Thyroid gland (tissue), 4 donors: Measurements from ENCODE around the gene KLHL11. TPM values are rescaled to one million over a fixed set of nuclear protein-coding genes. Genes with fewer than 3 reads are reported as not detected.
A peak's percentile ranks its signal among the peaks of the same experiment; 100 is the strongest.
"Not testable (repeated sequence)": the region's sequence is repeated elsewhere in the genome, so short reads cannot be mapped to it uniquely, and the experiment has no call there.

Experiments
- DNase-seq, 2 donors: peaks; one replicate each; pipeline ENCODE4 v3.0.0-alpha.2; 2019
- H3K27ac ChIP-seq, 3 donors: fragments of 200-600 bp; sonication (generic); 1 replicate in 2 of 3; 2 replicates in 1 of 3; pipeline ENCODE4 v1.5.1; 2016 to 2019; ENCODE audit warnings: mild to moderate bottlenecking in 1 of 3, moderate library complexity in 1 of 3
- H3K27me3 ChIP-seq: fragments of 200-600 bp; sonication (generic); one replicate; pipeline ENCODE4 v1.5.1; 2019
- H3K36me3 ChIP-seq, 2 donors: fragments of 200-600 bp; sonication (generic); one replicate each; pipeline ENCODE4 v1.5.1; 2016 to 2019
- H3K4me1 ChIP-seq, 2 donors: fragments of 200-600 bp; sonication (generic); one replicate each; pipeline ENCODE4 v1.5.1; 2017 to 2019
- H3K4me3 ChIP-seq, 3 donors: fragments of 200-600 bp; sonication (generic); replicated peaks in 1 of 3; 1 replicate in 2 of 3; 2 replicates in 1 of 3; pipeline ENCODE4 v1.5.1; 2016; ENCODE audit warnings: mild to moderate bottlenecking in 1 of 3
- H3K9me3 ChIP-seq: fragments of 200-600 bp; sonication (generic); one replicate; pipeline ENCODE4 v1.5.1; 2017
- POLR2A ChIP-seq, 2 donors: fragments of 450-650 bp; IDR thresholded peaks; one replicate each; pipeline ENCODE4 v1.6.1; 2017; ENCODE audit warnings: antibody characterized with exemption in 2 of 2, mild to moderate bottlenecking in 2 of 2, moderate library complexity in 1 of 2
- WGBS, 2 donors: methylation state at CpG; one replicate each; pipeline ENCODE4 v1.1.5; 2017; 5-methylcytosine and 5-hydroxymethylcytosine counted together
- intact Hi-C: fragments of 100-400 bp; cut with DNase I; formaldehyde crosslinking; loops from one replicate; pipeline ENCODE4 v1.15.1; 2023
- total RNA-seq, 4 donors: library from RNA; depleted of rRNA; stranded (reverse); fragments of >200 nt; gene quantifications; one replicate each; pipeline ENCODE4 v1.2.3, GENCODE V29; 2016
- TF ChIP-seq, protein P1 (sequence below), 6 experiments: fragments of 200-600 bp in 3 of 6; fragments of 450-650 bp in 3 of 6; sonication (generic) in 3 of 6; IDR thresholded peaks; one replicate each; pipeline ENCODE4 v1.5.1; 2016 to 2019; ENCODE audit warnings: antibody characterized with exemption in 6 of 6, mild to moderate bottlenecking in 2 of 6, inconsistent platforms in 1 of 6, moderate library complexity in 1 of 6

Gene KLHL11
- total RNA-seq, 4 donors from 2014 or later = 46.0 to 60.7 (median 46.9) TPM

DNA sequence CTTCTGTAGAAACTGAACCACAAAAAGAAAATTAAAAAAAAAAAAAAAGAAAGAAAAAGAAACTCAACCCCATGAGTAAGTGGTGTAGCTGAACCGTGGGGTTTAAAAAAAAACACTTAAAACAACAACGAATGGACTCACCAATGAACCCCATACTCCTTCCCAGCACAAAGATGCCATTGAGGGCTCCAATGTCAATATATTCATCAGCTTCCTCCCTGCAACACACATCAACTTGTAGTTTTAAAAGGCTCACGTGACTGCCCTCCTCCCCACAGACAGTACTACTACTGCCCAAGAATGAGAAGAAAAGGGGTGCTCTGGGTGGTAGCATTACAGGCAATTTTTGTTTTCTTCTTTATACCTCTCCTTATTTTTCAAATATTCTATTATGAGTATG is 3.3 kb upstream of the KLHL11 start:
- H3K9me3 ChIP-seq = no peaks in the 10 kb centered on the region
- 55 to 58% methylated on average over 3 of the region's 3 CpGs for WGBS, 2 donors
- intact Hi-C loops = no loop called here
- peaks cover 8 to 12% of the 10 kb centered on the region in 2 donors for H3K4me1 ChIP-seq
- H3K27ac ChIP-seq = peak overlapping the region; percentile 26 to 66 (median 44)
- H3K4me3 ChIP-seq = no peak overlapping the region
- no peak for DNase-seq
- peaks cover 7 to 15% of the 10 kb centered on the region in 2 donors for H3K36me3 ChIP-seq
- TF ChIP-seq, protein P1, sequence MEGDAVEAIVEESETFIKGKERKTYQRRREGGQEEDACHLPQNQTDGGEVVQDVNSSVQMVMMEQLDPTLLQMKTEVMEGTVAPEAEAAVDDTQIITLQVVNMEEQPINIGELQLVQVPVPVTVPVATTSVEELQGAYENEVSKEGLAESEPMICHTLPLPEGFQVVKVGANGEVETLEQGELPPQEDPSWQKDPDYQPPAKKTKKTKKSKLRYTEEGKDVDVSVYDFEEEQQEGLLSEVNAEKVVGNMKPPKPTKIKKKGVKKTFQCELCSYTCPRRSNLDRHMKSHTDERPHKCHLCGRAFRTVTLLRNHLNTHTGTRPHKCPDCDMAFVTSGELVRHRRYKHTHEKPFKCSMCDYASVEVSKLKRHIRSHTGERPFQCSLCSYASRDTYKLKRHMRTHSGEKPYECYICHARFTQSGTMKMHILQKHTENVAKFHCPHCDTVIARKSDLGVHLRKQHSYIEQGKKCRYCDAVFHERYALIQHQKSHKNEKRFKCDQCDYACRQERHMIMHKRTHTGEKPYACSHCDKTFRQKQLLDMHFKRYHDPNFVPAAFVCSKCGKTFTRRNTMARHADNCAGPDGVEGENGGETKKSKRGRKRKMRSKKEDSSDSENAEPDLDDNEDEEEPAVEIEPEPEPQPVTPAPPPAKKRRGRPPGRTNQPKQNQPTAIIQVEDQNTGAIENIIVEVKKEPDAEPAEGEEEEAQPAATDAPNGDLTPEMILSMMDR (IDR thresholded peaks at IDR 0.05) = no peak
- TF ChIP-seq POLR2A (IDR thresholded peaks at IDR 0.05) = no peak
- no peaks in the 10 kb centered on the region for H3K27me3 ChIP-seq

DNA sequence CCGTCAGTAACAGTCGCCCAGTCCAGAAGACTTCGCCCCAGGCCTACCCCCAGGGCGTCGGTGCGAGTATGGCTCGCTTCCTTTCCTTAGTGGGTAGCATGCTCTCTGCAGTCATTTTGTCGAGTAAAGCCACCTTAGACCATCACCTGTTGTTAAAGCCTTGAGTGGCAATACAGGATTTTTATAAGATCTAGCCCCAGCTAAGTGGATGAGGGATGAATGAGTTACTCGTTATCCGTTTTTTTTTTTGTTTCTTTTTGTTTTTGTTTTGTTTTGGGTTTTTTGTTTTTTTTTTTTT is 322 bp upstream of the KLHL11 start:
- 0 to 2% methylated on average over 8 to 10 of the region's 10 CpGs for WGBS, 2 donors
- intact Hi-C loops = no loop called here

DNA sequence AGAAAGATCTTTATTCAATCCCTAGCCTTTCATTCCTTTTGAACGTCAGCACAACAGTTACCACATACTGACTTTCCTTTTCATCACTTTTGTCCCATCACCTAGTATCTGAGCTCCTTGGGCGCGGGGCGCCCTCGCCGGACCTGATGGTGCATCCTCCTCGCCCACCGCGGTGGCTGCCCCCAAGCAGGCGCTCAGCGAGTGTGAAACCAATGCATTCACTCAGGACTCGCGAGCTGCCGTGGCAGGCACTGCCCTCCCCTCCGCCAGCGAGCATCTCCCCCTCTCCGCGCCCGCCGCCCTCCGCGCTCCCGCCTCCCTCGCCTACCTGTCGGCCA is 756 bp downstream of the KLHL11 start:
- intact Hi-C loops = no loop called here
- peaks cover 20 to 45% of the 10 kb centered on the region in 2 donors for H3K4me1 ChIP-seq
- H3K9me3 ChIP-seq = no peaks in the 10 kb centered on the region
- H3K4me3 ChIP-seq = peak overlapping the region; percentile 79 to 92 (median 84)
- TF ChIP-seq, protein P1 (IDR thresholded peaks at IDR 0.05) = no peak
- no peak for TF ChIP-seq POLR2A (IDR thresholded peaks at IDR 0.05)
- WGBS, 2 donors = 1 to 2% methylated on average over 12 to 25 of the region's 25 CpGs
- H3K36me3 ChIP-seq = peaks cover 0 to 7% of the 10 kb centered on the region in 2 donors
- no peak for DNase-seq
- H3K27ac ChIP-seq = peak overlapping the region in 2 of 3 donors; percentile 88
- H3K27me3 ChIP-seq = no peaks in the 10 kb centered on the region

More for the DNA sequence above, 322 bp upstream of the KLHL11 start:
- H3K27ac ChIP-seq = peak overlapping the region in 2 of 3 donors; percentile 88
- H3K4me3 ChIP-seq = no peak overlapping the region
- H3K36me3 ChIP-seq = peaks cover 0 to 7% of the 10 kb centered on the region in 2 donors
- H3K27me3 ChIP-seq = no peaks in the 10 kb centered on the region
- H3K9me3 ChIP-seq = no peaks in the 10 kb centered on the region
- TF ChIP-seq, protein P1 (IDR thresholded peaks at IDR 0.05) = no peak
- peak in 1 of 2 donors; percentile 3 for TF ChIP-seq POLR2A (IDR thresholded peaks at IDR 0.05)
- H3K4me1 ChIP-seq = peaks cover 20 to 38% of the 10 kb centered on the region in 2 donors
- no peak for DNase-seq

DNA sequence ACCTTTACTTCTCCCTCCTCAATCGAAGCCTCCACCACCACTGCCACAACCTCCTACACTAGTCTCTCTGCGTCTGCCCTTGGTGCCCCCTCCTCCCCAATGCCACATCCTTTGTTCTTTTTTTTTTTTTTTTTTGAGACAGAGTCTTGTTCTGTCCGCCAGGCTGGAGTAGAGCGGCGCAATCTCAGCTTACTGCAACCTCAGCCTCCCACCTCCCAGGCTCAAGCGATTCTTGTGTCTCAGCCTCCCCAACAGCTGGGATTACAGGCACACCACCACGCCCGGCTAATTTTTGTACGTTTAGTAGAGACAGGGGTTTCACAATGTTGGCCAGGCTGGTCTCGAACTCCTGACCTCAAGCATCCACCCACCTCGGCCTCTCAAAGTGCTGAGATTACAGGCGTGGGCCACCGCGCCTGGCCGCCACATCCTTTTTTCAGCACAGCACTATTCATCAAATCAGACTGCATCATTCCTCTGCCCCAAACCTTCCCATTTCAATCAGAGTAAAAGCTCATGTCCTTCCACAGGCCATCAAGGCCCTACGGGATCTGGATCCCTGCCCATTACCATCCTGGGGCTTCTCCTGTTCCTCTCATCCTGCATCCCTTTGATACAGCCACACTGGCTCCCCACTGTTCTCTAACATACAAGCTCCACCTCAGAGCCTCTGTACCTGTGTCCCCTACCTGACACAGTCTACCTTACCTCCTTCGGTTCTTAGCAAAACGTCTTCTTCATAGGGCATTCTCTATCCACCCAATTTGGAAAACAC is 2.0 kb downstream of the KLHL11 start:
- no peaks in the 10 kb centered on the region for H3K9me3 ChIP-seq
- WGBS, 2 donors = 67 to 69% methylated on average over 18 of the region's 18 CpGs
- H3K27ac ChIP-seq = no peak overlapping the region
- TF ChIP-seq POLR2A (IDR thresholded peaks at IDR 0.05) = no peak
- TF ChIP-seq, protein P1 (IDR thresholded peaks at IDR 0.05) = no peak
- DNase-seq = no peak
- peaks cover 20 to 41% of the 10 kb centered on the region in 2 donors for H3K4me1 ChIP-seq
- H3K4me3 ChIP-seq = peak overlapping the region in 1 of 3 donors; percentile 84
- peaks cover 0 to 7% of the 10 kb centered on the region in 2 donors for H3K36me3 ChIP-seq
- intact Hi-C loops = no loop called here
- H3K27me3 ChIP-seq = no peaks in the 10 kb centered on the region

DNA sequence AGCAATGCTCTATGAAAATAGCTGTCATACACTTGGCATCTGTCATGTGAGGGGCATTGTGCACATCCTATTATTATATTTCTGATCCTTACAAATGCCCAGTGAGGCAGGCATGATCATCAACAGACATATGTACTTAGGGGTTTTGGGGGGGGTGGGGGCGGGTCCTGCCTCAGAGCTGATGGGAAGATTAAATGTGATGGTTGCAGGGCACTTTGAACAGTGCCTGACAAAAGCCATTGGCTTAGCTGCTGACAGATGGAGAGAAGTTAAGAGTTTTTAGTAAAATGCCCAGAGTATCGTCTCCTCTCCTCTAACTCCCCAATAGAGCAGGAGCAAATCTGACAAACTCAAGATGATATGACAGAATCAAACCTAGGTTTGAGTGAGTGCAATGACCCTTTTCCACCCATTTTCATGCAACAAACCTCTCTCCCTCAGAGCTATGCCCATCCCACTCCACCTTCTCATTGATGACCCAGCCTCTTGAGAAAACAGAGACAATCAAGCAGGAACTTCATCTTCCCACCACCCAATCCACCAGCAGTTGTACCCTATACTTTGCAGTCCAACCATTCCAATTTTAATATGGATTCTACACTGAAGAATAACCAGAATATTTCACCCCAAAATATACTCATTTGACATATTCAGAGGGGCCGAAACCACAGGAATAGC is 4.8 kb downstream of the KLHL11 start:
- no peaks in the 10 kb centered on the region for H3K36me3 ChIP-seq
- WGBS, 2 donors = 76 to 79% methylated on average over 3 of the region's 3 CpGs
- no peaks in the 10 kb centered on the region for H3K27me3 ChIP-seq
- H3K9me3 ChIP-seq = no peaks in the 10 kb centered on the region
- H3K4me1 ChIP-seq = peaks cover 20 to 41% of the 10 kb centered on the region in 2 donors
- TF ChIP-seq, protein P1 (IDR thresholded peaks at IDR 0.05) = no peak
- TF ChIP-seq POLR2A (IDR thresholded peaks at IDR 0.05) = no peak
- DNase-seq = no peak
- intact Hi-C loops = no loop called here
- no peak overlapping the region for H3K27ac ChIP-seq
- H3K4me3 ChIP-seq = no peak overlapping the region

DNA sequence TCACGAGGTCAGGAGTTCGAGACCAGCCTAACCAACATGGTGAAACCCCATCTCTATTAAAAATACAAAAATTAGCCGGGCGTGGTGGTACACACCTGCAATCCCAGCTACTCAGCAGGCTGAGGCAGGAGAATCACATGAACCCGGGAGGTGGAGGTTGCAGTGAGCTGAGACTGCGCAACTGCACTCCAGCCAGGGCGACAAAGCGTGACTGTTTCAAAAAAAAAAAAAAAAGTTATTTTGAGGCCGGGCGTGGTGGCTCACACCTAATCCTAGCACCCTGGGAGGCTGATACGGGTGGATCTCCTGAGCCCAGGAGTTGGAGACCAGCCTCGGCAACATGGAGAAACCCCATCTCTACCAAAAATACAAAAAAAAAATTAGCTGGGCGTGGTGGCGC is 13.8 kb downstream of the KLHL11 start:
- 81 to 85% methylated on average over 14 of the region's 14 CpGs for WGBS, 2 donors
- peak; percentile 22 to 56 for DNase-seq
- Histone ChIP-seq H3K27ac (peak overlapping the region in 2 of 3 donors; percentile 62 to 67), H3K4me1 (peaks cover 43 to 52% of the 10 kb centered on the region in 2 donors), H3K36me3 (peaks cover 3 to 10% of the 10 kb centered on the region in 2 donors)
- H3K4me3 ChIP-seq, H3K27me3 ChIP-seq, H3K9me3 ChIP-seq, intact Hi-C loops: not testable (repeated sequence)
